ENCODE results near the gene STARD8.
"Not testable (repeated sequence)": the region's sequence is repeated elsewhere in the genome, so short reads cannot be mapped to it uniquely, and the experiment has no call there.

The STARD8 gene

GRCh38 chrX:68684919-68685304 lies 37.4 kb downstream of the STARD8 start:
- Histone ChIP-seq H3K4me1 (no peaks in the 10 kb centered on the region), H3K9me3 (no peaks in the 10 kb centered on the region), H3K27me3 (no peaks in the 10 kb centered on the region), H3K36me3 (no peaks in the 10 kb centered on the region), H3K4me3 (ENCODE audit: low read depth, low read length) (no peak overlapping the region)
- TF ChIP-seq CTCF (IDR thresholded peaks at IDR 0.05; ENCODE audit: low read depth, low read length): no peak
- no peak for DNase-seq

GRCh38 chrX:68685685-68686084 lies 38.2 kb downstream of the STARD8 start:
- Histone ChIP-seq H3K27me3 (no peaks in the 10 kb centered on the region), H3K4me1 (no peaks in the 10 kb centered on the region), H3K36me3 (no peaks in the 10 kb centered on the region), H3K4me3 (ENCODE audit: low read depth, low read length) (no peak overlapping the region), H3K9me3 (no peaks in the 10 kb centered on the region)
- 0 out of 2 replicates have a peak, but pooled peaks have one; percentile 9 for TF ChIP-seq CTCF (IDR thresholded peaks at IDR 0.05; ENCODE audit: low read depth, low read length)
- no peak for DNase-seq

GRCh38 chrX:68686097-68686977 lies 38.9 kb downstream of the STARD8 start:
- no peaks in the 10 kb centered on the region for H3K36me3 ChIP-seq
- no peaks in the 10 kb centered on the region for H3K9me3 ChIP-seq
- no peaks in the 10 kb centered on the region for H3K4me1 ChIP-seq
- peak; percentile 18 for DNase-seq
- no peaks in the 10 kb centered on the region for H3K27me3 ChIP-seq
- TF ChIP-seq CTCF (IDR thresholded peaks at IDR 0.05; ENCODE audit: low read depth, low read length): no peak
- H3K4me3 ChIP-seq (ENCODE audit: low read depth, low read length): no peak overlapping the region

- not testable (repeated sequence) for H3K9me3 ChIP-seq; H3K4me1 ChIP-seq; DNase-seq; H3K4me3 ChIP-seq (ENCODE audit: low read depth, low read length); H3K36me3 ChIP-seq; H3K27me3 ChIP-seq
Measured at GRCh38 chrX:68688931-68689330, 41.5 kb downstream of the STARD8 start.

GRCh38 chrX:68690936-68691501 lies 43.6 kb downstream of the STARD8 start:
- H3K27me3 ChIP-seq: no peaks in the 10 kb centered on the region
- H3K4me1 ChIP-seq: no peaks in the 10 kb centered on the region
- no peak overlapping the region for H3K4me3 ChIP-seq (ENCODE audit: low read depth, low read length)
- H3K36me3 ChIP-seq: no peaks in the 10 kb centered on the region
- DNase-seq: no peak
- no peak for TF ChIP-seq CTCF (IDR thresholded peaks at IDR 0.05; ENCODE audit: low read depth, low read length)
- no peaks in the 10 kb centered on the region for H3K9me3 ChIP-seq

- H3K4me3 ChIP-seq (ENCODE audit: low read depth, low read length): no peak overlapping the region
- H3K36me3 ChIP-seq: no peaks in the 10 kb centered on the region
- H3K27me3 ChIP-seq: no peaks in the 10 kb centered on the region
- no peaks in the 10 kb centered on the region for H3K4me1 ChIP-seq
- no peaks in the 10 kb centered on the region for H3K9me3 ChIP-seq
- no peak for DNase-seq
- no peak for TF ChIP-seq CTCF (IDR thresholded peaks at IDR 0.05; ENCODE audit: low read depth, low read length)
Measured at GRCh38 chrX:68691921-68692320, 44.5 kb downstream of the STARD8 start.
